K562 (cell line): ENCODE data around the gene PNPLA7. TPM values are rescaled to one million over a fixed set of nuclear protein-coding genes. Genes with fewer than 3 reads are reported as not detected.

ENCODE experiments used
- BCOR ChIP-seq: fragments of 450-650 bp; IDR thresholded peaks from 2 replicates; pipeline ENCODE4 v1.6.1; 2016
- CREB1 ChIP-seq, 2 experiments: sonication (generic) in 1 of 2; formaldehyde crosslinking in 1 of 2; IDR thresholded peaks; 2 replicates each; pipeline versions ENCODE4 v1.6.1 to v1.8.0; 2012 to 2022; ENCODE audit warnings: inconsistent platforms in 1 of 2, mild to moderate bottlenecking in 1 of 2, missing genetic modification reagents in 1 of 2, moderate library complexity in 1 of 2
- FOXP1 ChIP-seq: sonication (generic); formaldehyde crosslinking; IDR thresholded peaks from 2 replicates; pipeline ENCODE4 v1.8.0; 2022; ENCODE audit warnings: mild to moderate bottlenecking, missing genetic modification reagents
- POLR2H ChIP-seq: IDR thresholded peaks from 2 replicates; pipeline ENCODE4 v1.6.1; 2016; ENCODE audit warnings: missing genetic modification characterization, low read depth, mild to moderate bottlenecking, control low read depth, missing compliant biosample characterization, moderate library complexity
- RNF2 ChIP-seq: sonication (generic); IDR thresholded peaks from 2 replicates; pipeline ENCODE4 v1.6.1; 2016
- TBL1XR1 ChIP-seq, 2 experiments: IDR thresholded peaks; 2 replicates each; pipeline ENCODE4 v1.6.1; 2012; ENCODE audit warnings: improper control_type of control experiment in 2 of 2, low read length in 2 of 2, mild to moderate bottlenecking in 1 of 2
- TEAD4 ChIP-seq, 2 experiments: sonication (generic) in 1 of 2; formaldehyde crosslinking in 1 of 2; IDR thresholded peaks; 2 replicates each; pipeline versions ENCODE4 v1.6.1 to v1.8.0; 2012 to 2022; ENCODE audit warnings: borderline replicate concordance in 1 of 2, inconsistent platforms in 1 of 2, low read length in 1 of 2, mild to moderate bottlenecking in 1 of 2, missing genetic modification reagents in 1 of 2
- ZNF551 ChIP-seq: fragments of 250-450 bp; sonication (Bioruptor Pico); IDR thresholded peaks from 2 replicates; pipeline ENCODE4 v1.5.0; 2021; ENCODE audit warnings: mild to moderate bottlenecking, moderate library complexity
- polyA plus RNA-seq, 8 experiments: library from polyadenylated mRNA; depleted of rRNA in 4 of 8; stranded (reverse) in 5 of 8; unstranded in 3 of 8; fragments of >200 nt; fragmentation: Nextera tagmentation in 2 of 8; fragmentation: Illumina TruSeq in 1 of 8; extraction: Ambion mirVana in 2 of 8; extraction: Trizol in 1 of 8; gene quantifications; 2 replicates each; pipeline versions ENCODE4 v1.2.1 to v1.2.3, GENCODE V29; 2011 to 2014; ENCODE audit warnings: inconsistent platforms in 1 of 8, missing spikeins in 1 of 8
- total RNA-seq, 7 experiments: library from RNA; depleted of rRNA in 6 of 7; stranded (reverse); fragments of >200 nt in 6 of 7; fragmentation: Illumina TruSeq in 2 of 7; extraction: Trizol in 2 of 7; gene quantifications; 2 replicates each; pipeline versions ENCODE4 v1.2.1 to v1.2.3, GENCODE V29; 2011 to 2021; ENCODE audit warnings: low replicate concordance in 1 of 7
- TF ChIP-seq, protein P1 (sequence below): sonication (generic); formaldehyde crosslinking; IDR thresholded peaks from 2 replicates; pipeline ENCODE4 v1.8.1; 2022; ENCODE audit warnings: missing genetic modification reagents
- TF ChIP-seq, protein P2 (sequence below): sonication (generic); formaldehyde crosslinking; IDR thresholded peaks from 2 replicates; pipeline ENCODE4 v1.8.0; 2023; ENCODE audit warnings: mild to moderate bottlenecking, missing genetic modification reagents
- TF ChIP-seq, protein P3 (sequence below), 2 experiments: fragments of 450-650 bp in 1 of 2; sonication (generic) in 1 of 2; formaldehyde crosslinking in 1 of 2; IDR thresholded peaks; 2 replicates each; pipeline versions ENCODE4 v1.7.1 to v1.9.0; 2016 to 2022; ENCODE audit warnings: inconsistent platforms in 1 of 2, mild to moderate bottlenecking in 1 of 2, missing genetic modification reagents in 1 of 2

The PNPLA7 gene
- total and polyA plus RNA-seq, 9 of the 15 experiments (the other 6 are each of a cell fraction or from before 2014, with no cell fraction given) = 0.01 to 0.85 (median 0.19) TPM; not detected in 1

DNA sequence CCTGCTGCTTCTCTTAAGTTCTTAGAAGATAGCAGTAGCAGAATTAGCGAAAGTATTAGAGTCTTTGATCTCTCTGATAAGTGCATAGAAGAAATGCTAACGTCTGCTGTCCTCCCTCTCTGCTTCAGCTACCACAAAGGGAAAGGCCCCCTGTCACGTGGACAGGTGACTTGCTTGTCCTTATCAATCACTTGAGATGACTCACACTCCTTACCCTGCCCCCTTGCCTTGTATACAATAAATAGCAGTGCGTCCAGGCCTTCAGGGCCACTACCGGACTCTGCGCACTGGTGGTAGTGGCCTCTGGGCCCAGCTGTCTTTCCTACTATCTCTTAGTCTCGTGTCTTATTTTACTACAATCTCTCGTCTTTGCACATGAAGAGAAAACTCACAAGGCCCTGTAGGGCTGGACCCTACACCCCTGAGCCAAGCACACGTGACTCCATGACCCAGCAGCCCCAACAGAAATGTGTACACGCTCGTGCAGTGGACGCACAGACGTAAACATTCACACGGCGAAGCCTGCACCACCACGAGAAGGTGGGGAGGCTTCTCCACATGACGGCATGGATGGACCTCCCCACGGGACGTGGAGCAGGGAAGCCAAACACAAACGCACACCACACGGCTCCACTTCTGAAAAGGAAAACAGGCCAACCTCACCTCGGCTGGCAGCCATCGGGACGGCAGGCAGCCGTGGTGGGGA is 38.3 kb downstream of the PNPLA7 start (continued):
- TF ChIP-seq, protein P1, sequence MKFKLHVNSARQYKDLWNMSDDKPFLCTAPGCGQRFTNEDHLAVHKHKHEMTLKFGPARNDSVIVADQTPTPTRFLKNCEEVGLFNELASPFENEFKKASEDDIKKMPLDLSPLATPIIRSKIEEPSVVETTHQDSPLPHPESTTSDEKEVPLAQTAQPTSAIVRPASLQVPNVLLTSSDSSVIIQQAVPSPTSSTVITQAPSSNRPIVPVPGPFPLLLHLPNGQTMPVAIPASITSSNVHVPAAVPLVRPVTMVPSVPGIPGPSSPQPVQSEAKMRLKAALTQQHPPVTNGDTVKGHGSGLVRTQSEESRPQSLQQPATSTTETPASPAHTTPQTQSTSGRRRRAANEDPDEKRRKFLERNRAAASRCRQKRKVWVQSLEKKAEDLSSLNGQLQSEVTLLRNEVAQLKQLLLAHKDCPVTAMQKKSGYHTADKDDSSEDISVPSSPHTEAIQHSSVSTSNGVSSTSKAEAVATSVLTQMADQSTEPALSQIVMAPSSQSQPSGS (CRISPR knock-in tag) = no peak
- TF ChIP-seq POLR2H (no peak), FOXP1 (CRISPR knock-in tag) (peak; percentile 84; the same call in 1 of the 2 replicates), BCOR (peak; percentile 45; the same call in 1 of the 2 replicates), TBL1XR1 (IDR thresholded peaks at IDR 0.05; ENCODE audit: low read length in 2 of 2) (peak in 1 of 2 experiments; percentile 51; a peak in 1 of 4 replicates), ZNF551 (CRISPR knock-in tag) (no peak), CREB1 (IDR thresholded peaks at IDR 0.05) (no peak), CREB1 (CRISPR knock-in tag; IDR thresholded peaks at IDR 0.05) (peak; percentile 65), TEAD4 (IDR thresholded peaks at IDR 0.05; ENCODE audit: low read length) (peak; percentile 39), TEAD4 (CRISPR knock-in tag; IDR thresholded peaks at IDR 0.05; ENCODE audit: borderline replicate concordance) (no peak), RNF2 (peak; percentile 59; the same call in 1 of the 2 replicates)
- TF ChIP-seq, protein P2, sequence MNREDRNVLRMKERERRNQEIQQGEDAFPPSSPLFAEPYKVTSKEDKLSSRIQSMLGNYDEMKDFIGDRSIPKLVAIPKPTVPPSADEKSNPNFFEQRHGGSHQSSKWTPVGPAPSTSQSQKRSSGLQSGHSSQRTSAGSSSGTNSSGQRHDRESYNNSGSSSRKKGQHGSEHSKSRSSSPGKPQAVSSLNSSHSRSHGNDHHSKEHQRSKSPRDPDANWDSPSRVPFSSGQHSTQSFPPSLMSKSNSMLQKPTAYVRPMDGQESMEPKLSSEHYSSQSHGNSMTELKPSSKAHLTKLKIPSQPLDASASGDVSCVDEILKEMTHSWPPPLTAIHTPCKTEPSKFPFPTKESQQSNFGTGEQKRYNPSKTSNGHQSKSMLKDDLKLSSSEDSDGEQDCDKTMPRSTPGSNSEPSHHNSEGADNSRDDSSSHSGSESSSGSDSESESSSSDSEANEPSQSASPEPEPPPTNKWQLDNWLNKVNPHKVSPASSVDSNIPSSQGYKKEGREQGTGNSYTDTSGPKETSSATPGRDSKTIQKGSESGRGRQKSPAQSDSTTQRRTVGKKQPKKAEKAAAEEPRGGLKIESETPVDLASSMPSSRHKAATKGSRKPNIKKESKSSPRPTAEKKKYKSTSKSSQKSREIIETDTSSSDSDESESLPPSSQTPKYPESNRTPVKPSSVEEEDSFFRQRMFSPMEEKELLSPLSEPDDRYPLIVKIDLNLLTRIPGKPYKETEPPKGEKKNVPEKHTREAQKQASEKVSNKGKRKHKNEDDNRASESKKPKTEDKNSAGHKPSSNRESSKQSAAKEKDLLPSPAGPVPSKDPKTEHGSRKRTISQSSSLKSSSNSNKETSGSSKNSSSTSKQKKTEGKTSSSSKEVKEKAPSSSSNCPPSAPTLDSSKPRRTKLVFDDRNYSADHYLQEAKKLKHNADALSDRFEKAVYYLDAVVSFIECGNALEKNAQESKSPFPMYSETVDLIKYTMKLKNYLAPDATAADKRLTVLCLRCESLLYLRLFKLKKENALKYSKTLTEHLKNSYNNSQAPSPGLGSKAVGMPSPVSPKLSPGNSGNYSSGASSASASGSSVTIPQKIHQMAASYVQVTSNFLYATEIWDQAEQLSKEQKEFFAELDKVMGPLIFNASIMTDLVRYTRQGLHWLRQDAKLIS = 0 out of 2 replicates have a peak, but pooled peaks have one; percentile 58
- TF ChIP-seq, protein P3, sequence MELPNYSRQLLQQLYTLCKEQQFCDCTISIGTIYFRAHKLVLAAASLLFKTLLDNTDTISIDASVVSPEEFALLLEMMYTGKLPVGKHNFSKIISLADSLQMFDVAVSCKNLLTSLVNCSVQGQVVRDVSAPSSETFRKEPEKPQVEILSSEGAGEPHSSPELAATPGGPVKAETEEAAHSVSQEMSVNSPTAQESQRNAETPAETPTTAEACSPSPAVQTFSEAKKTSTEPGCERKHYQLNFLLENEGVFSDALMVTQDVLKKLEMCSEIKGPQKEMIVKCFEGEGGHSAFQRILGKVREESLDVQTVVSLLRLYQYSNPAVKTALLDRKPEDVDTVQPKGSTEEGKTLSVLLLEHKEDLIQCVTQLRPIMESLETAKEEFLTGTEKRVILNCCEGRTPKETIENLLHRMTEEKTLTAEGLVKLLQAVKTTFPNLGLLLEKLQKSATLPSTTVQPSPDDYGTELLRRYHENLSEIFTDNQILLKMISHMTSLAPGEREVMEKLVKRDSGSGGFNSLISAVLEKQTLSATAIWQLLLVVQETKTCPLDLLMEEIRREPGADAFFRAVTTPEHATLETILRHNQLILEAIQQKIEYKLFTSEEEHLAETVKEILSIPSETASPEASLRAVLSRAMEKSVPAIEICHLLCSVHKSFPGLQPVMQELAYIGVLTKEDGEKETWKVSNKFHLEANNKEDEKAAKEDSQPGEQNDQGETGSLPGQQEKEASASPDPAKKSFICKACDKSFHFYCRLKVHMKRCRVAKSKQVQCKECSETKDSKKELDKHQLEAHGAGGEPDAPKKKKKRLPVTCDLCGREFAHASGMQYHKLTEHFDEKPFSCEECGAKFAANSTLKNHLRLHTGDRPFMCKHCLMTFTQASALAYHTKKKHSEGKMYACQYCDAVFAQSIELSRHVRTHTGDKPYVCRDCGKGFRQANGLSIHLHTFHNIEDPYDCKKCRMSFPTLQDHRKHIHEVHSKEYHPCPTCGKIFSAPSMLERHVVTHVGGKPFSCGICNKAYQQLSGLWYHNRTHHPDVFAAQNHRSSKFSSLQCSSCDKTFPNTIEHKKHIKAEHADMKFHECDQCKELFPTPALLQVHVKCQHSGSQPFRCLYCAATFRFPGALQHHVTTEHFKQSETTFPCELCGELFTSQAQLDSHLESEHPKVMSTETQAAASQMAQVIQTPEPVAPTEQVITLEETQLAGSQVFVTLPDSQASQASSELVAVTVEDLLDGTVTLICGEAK (IDR thresholded peaks at IDR 0.05) = 0 out of 2 replicates have a peak, but pooled peaks have one; percentile 16
- TF ChIP-seq, protein P3 (CRISPR knock-in tag; IDR thresholded peaks at IDR 0.05) = no peak
